ENCODE measurements around the gene JADE2. TPM values are rescaled to one million over a fixed set of nuclear protein-coding genes. Genes with fewer than 3 reads are reported as not detected.

Gene JADE2
- total RNA-seq, 2 experiments from 2014 or later: 32.3 to 67.0 TPM

DNA sequence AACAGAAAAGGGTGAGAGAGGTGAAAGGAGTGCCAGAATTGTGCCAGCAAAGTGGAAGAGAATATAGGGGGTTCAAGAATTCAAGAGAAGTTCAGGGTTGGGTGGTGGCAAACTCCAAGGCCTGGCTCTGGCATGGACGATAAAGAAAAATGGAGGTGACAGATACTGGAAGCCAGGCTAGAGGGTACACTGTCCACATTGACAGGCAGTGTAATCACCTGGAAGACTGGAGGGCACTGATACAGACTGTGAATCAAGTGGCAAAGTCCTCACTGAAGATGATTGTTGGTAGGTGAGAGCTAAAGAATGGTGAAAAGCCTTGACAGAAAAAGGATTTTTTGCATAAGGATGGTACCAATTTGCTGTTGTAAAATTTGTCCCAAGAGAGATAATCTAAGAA is 100.1 kb downstream of the JADE2 start:
- Histone ChIP-seq H3K4me2 (ENCODE audit: low read length) (no peak overlapping the region), H2AFZ (ENCODE audit: low read length) (no peak overlapping the region), H3K9me3 (ENCODE audit: low read length) (no peaks in the 10 kb centered on the region), H3K79me2 (ENCODE audit: insufficient read depth, low read depth, low read length) (peaks cover 18% of the 10 kb centered on the region; the same call in 1 of the 2 replicates), H3K9me2 (ENCODE audit: insufficient read depth, low read length) (no peaks in the 10 kb centered on the region), H3K4me1 (ENCODE audit: insufficient read depth, low read length, poor library complexity, severe bottlenecking) (no peaks in the 10 kb centered on the region), H3K4me3 (ENCODE audit: low read depth, low read length, poor library complexity, severe bottlenecking) (no peak overlapping the region), H3K36me3 (ENCODE audit: insufficient read depth, low read length) (peaks cover 39% of the 10 kb centered on the region), H3K27ac (ENCODE audit: low read depth, low read length, poor library complexity, severe bottlenecking) (no peak overlapping the region), H4K20me1 (ENCODE audit: insufficient read depth, low read length) (no peaks in the 10 kb centered on the region)
- BruUV-seq (replicated peaks): no TSS peak
- POLR2A ChIA-PET: interaction anchor here (0.6 kb wide), 1 partner anchor 36 kb away, joined by 5 read pairs; no protein-coding TSS in a partner anchor
- CTCF ChIA-PET (ENCODE audit: unreplicated experiment): no interaction called here
- DNase-seq (ENCODE audit: low spot score): no peak
- TF ChIP-seq EZH2phosphoT487 (IDR thresholded peaks at IDR 0.05; ENCODE audit: borderline replicate concordance, low read depth, low read length): no peak
- TF ChIP-seq, protein P1, sequence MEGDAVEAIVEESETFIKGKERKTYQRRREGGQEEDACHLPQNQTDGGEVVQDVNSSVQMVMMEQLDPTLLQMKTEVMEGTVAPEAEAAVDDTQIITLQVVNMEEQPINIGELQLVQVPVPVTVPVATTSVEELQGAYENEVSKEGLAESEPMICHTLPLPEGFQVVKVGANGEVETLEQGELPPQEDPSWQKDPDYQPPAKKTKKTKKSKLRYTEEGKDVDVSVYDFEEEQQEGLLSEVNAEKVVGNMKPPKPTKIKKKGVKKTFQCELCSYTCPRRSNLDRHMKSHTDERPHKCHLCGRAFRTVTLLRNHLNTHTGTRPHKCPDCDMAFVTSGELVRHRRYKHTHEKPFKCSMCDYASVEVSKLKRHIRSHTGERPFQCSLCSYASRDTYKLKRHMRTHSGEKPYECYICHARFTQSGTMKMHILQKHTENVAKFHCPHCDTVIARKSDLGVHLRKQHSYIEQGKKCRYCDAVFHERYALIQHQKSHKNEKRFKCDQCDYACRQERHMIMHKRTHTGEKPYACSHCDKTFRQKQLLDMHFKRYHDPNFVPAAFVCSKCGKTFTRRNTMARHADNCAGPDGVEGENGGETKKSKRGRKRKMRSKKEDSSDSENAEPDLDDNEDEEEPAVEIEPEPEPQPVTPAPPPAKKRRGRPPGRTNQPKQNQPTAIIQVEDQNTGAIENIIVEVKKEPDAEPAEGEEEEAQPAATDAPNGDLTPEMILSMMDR (conservative IDR thresholded peaks at IDR 0.05; ENCODE audit: low read length): no peak
- intact Hi-C loops (cut with micrococcal nuclease; ENCODE audit: unreplicated experiment): no loop called here

GRCh38 chr5:134626369-134627014 is 101.0 kb downstream of the JADE2 start:
- POLR2A ChIA-PET: interaction anchor here (0.6 to 1.2 kb wide), 2 partner anchors 40 to 254 kb away, joined by 3 read pairs; no protein-coding TSS in a partner anchor
- no peak overlapping the region for H3K4me3 ChIP-seq (ENCODE audit: low read depth, low read length, poor library complexity, severe bottlenecking)
- H3K9me3 ChIP-seq (ENCODE audit: low read length): no peaks in the 10 kb centered on the region
- H3K4me1 ChIP-seq (ENCODE audit: insufficient read depth, low read length, poor library complexity, severe bottlenecking): peaks cover 7% of the 10 kb centered on the region
- no peaks in the 10 kb centered on the region for H3K9me2 ChIP-seq (ENCODE audit: insufficient read depth, low read length)
- TF ChIP-seq, protein P1 (conservative IDR thresholded peaks at IDR 0.05; ENCODE audit: low read length): no peak
- TF ChIP-seq EZH2phosphoT487 (IDR thresholded peaks at IDR 0.05; ENCODE audit: borderline replicate concordance, low read depth, low read length): no peak
- peaks cover 28% of the 10 kb centered on the region for H3K79me2 ChIP-seq (ENCODE audit: insufficient read depth, low read depth, low read length)
- peaks cover 31% of the 10 kb centered on the region for H3K36me3 ChIP-seq (ENCODE audit: insufficient read depth, low read length)
- CTCF ChIA-PET (ENCODE audit: unreplicated experiment): no interaction called here
- no peak overlapping the region for H3K4me2 ChIP-seq (ENCODE audit: low read length)
- H3K27ac ChIP-seq (ENCODE audit: low read depth, low read length, poor library complexity, severe bottlenecking): no peak overlapping the region
- no peaks in the 10 kb centered on the region for H4K20me1 ChIP-seq (ENCODE audit: insufficient read depth, low read length)
- no peak overlapping the region for H2AFZ ChIP-seq (ENCODE audit: low read length)
- BruUV-seq (replicated peaks): no TSS peak
- no peak for DNase-seq (ENCODE audit: low spot score)
- intact Hi-C loops (cut with micrococcal nuclease; ENCODE audit: unreplicated experiment): no loop called here

Small RNA genes lying within 50 kb of the gene (small RNA-seq; reads per million reads assigned to genes)
- gene RN7SL541P (not detected), gene RNU6-456P (not detected)

Other genes starting within 250 kb of the JADE2 start
- 0.57 and 0.70 TPM in 2 replicates for gene CDKL3, start 158.5 kb upstream of the JADE2 start, total RNA-seq (2014; rRNA removed; shearing (Covaris generic))
- 3.3 and 4.0 TPM in 2 replicates for gene CDKL3, start 158.5 kb upstream of the JADE2 start, total RNA-seq (2022)
- 7.6 and 26.4 TPM in 2 replicates for gene UBE2B, start 154.1 kb upstream of the JADE2 start, total RNA-seq (2014; rRNA removed; shearing (Covaris generic))
- gene UBE2B, start 154.1 kb upstream of the JADE2 start, total RNA-seq (2022): 70.3 and 79.8 TPM in 2 replicates
- 40.5 and 47.8 TPM in 2 replicates for gene CDKN2AIPNL, start 113.8 kb upstream of the JADE2 start, total RNA-seq (2014; rRNA removed; shearing (Covaris generic))
- gene CDKN2AIPNL, start 113.8 kb upstream of the JADE2 start, total RNA-seq (2022): 45.7 and 45.8 TPM in 2 replicates
- gene SAR1B, start 107.2 kb downstream of the JADE2 start, total RNA-seq (2014; rRNA removed; shearing (Covaris generic)): 24.0 and 28.6 TPM in 2 replicates
- 39.7 and 42.9 TPM in 2 replicates for gene SAR1B, start 107.2 kb downstream of the JADE2 start, total RNA-seq (2022)
- 5.5 and 5.6 TPM in 2 replicates for gene SEC24A, start 123.1 kb downstream of the JADE2 start, total RNA-seq (2014; rRNA removed; shearing (Covaris generic))
- 20.4 and 20.5 TPM in 2 replicates for gene SEC24A, start 123.1 kb downstream of the JADE2 start, total RNA-seq (2022)
- gene CAMLG, start 212.9 kb downstream of the JADE2 start, total RNA-seq (2014; rRNA removed; shearing (Covaris generic)): 27.3 and 28.5 TPM in 2 replicates
- gene CAMLG, start 212.9 kb downstream of the JADE2 start, total RNA-seq (2022): 36.6 and 37.9 TPM in 2 replicates
- gene DDX46, start 233.1 kb downstream of the JADE2 start, total RNA-seq (2014; rRNA removed; shearing (Covaris generic)): 44.5 and 47.1 TPM in 2 replicates
- gene DDX46, start 233.1 kb downstream of the JADE2 start, total RNA-seq (2022): 78.8 and 80.6 TPM in 2 replicates

Data from OCI-LY7 (cell line).